HuH-7.5 (cell line): ENCODE results near the gene MSH3.
A peak's percentile ranks its signal among the peaks of the same experiment; 100 is the strongest.
"Not testable (repeated sequence)": the region's sequence is repeated elsewhere in the genome, so short reads cannot be mapped to it uniquely, and the experiment has no call there.

Experiments used
- DNase-seq: peaks from one replicate; pipeline ENCODE4 v3.0.0; 2011; ENCODE audit warnings: low spot score

MSH3 gene

DNA sequence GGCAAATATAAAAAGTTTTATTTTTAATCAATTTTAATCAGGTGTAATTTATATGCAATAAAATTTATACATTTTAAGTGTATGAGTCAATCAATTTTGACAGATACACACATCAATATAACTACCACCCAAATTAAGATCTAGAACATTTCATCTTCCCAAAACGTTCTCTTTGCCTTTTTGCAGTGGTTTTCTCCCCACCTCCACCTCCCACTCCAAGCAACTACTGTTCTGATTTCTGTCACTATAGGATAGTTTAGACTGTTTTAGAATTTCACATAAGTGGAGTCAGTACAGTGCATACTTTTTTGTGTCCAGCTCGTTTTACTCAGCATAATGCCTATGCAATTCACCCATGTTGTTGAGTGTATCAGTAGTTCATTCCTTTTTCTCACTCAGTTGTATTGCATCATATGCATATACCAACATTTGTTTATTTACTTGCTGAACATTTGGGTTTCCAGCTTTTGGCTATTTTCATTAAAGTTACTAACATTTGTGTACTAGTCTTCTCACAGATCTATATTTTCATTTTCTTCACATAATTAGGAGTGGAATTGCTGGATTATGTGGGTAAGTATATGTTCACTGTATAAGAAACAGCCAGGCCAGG is 52.5 kb downstream of the MSH3 start:
- no peak for DNase-seq

- no peak for DNase-seq
Observed at GRCh38 chr5:80707645-80708044, 53.2 kb downstream of the MSH3 start.

DNA sequence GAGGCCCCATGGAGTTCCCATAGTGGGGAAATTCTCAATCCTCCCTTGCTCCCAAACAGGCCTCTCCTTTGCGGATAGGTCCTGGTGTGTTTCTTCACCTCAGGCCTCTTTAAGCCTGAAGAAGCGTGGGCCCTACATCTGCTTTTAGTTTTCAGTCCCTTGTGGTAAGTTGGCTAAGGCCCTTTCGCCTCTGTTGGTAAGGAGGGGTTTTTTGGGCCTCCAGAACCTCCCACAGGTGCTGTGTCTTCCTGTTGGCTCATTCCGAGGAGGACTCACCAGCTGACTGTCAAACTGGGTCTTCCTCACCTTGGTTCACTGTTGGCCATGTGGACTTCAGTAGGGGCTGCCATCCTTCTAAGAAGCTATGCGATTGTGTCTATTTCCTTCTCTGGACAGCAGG is 56.8 kb downstream of the MSH3 start:
- no peak for DNase-seq

DNA sequence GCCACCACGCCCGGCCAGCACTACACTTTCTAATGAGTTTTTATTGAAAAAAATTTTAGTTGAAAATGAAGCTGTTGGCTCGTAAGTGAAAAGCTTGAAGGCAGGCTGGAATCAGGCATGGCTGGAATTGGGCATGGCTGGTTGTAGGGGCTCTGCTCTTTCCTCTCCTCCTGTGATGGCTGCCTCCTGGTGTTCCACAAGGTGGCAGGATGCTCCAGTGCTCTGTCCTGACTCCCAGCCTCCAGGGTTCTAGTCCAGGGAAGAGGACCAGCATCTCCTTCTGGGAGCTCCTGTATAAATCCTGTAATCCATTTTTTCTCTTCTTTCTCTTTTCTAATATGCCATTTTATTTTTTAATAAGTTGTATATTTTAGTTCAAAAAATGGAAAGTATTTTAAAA is 57.5 kb downstream of the MSH3 start:
- peak; percentile 21 for DNase-seq

DNA sequence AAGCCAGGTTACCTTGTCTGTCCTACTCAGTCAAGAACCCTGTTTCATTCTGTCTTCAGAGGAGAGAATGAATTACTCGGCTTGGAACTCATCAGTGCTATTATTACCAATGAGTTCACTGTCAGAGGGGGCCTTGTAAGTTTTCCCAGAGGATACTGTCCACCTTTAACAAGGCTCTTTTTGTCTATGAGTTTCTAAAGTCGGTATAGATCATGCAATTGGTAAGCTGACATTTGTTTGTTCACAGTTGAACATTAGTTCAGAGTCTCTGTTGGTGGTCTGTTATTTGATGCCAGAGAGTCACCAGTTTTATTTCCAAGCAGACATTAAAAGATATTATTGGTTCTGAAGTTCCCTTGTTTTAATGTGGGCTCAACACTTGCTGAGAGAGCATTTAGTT is 58.5 kb downstream of the MSH3 start:
- no peak for DNase-seq

- DNase-seq = no peak
Observed at GRCh38 chr5:80713631-80714030, 59.2 kb downstream of the MSH3 start.

DNA sequence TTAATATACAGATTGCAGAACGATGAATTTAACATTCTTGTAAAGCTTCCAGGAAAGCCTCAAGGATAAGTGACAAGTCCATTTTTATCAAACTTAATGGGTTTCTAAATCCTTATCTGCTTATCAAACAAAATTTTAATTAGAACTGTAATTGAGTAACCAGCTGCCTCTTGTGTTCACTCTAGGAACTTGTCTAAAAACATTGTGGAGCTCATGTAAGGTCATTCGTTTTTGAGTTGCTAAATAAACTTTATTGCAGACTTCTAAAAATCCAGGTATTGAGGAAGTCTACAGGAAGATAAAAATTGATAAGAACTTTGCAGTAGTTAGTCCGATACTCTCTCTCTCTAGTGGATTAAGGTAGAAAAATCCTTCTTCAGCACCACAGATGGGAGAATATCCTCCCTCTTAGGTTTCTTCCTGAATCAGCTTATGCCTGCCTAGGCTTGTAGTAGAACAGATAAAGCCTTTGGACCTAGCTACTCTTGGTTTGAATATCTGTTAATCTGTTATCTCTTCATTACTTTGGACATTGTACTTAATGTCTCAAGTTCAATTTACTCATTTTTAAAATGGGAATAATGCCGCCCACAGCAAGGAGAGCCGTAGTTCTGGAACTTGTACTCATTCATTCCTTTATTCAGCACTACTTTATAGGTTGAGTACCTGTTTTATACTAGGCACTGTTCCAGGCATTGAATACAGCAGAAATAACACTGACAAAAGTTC is 60.3 kb downstream of the MSH3 start:
- no peak for DNase-seq

- no peak for DNase-seq
Observed at GRCh38 chr5:80715887-80716286, 61.4 kb downstream of the MSH3 start.

GRCh38 chr5:80720181-80720580 is 65.7 kb downstream of the MSH3 start:
- no peak for DNase-seq

DNA sequence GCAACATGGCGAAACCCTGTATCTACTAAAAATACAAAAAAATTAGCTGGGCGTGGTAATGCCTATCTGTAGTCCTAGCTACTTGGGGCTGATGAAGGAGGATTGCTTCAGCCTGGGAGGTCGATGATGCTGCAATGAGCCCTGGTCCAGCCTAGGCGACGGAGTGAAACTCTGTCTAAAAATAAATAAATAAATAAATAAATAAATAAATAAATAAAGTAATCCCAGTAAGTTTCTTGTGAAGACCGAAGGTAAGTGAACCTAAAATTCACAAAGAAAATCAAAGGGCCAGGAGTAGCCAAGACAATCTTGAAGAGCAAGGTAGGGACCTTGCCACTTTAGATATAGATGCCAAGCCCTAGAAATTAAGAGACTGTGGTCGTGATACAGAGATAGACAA is 68.5 kb downstream of the MSH3 start:
- no peak for DNase-seq

DNA sequence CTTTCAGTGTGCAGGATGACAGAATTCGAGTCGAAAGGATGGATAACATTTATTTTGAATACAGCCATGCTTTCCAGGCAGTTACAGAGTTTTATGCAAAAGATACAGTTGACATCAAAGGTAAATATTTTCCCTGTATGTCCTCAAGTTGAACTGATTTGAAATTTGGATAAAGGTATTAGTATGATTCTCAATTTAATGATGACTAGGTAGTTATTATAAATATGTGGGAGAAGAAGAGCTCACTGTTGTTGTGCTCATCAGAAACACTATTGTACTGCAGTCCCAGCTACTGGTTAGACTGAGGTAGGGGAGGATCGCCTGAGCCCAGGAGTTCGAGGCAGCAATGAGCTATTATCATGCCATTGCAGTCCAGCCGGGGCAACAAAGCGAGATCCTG is 71.0 kb downstream of the MSH3 start:
- no peak for DNase-seq

- no peak for DNase-seq
Observed at GRCh38 chr5:80736730-80737129, 82.3 kb downstream of the MSH3 start.

- DNase-seq = no peak
Observed at GRCh38 chr5:80738466-80738865, 84.0 kb downstream of the MSH3 start.

DNA sequence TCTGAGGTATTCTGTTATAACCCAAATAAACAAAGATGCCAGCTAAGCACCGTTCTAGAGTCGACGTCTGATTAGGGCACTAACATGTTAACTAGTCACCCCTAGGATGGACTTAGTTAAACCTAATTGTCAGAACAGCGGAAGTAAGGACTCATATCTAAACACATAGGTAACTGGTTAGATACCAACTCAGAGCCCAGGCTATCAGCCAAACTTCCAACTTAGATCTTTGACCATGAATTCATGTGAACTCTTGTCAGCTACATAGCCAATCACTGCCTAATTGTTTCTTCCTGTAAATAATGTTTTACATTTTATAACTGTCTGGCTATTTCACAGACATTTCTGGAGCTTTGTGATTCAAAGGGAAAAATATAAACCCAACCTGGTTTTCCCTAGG is 84.6 kb downstream of the MSH3 start:
- no peak for DNase-seq

- DNase-seq = no peak
Observed at GRCh38 chr5:80739496-80739895, 85.0 kb downstream of the MSH3 start.

- DNase-seq = no peak
Observed at GRCh38 chr5:80739898-80740297, 85.4 kb downstream of the MSH3 start.

DNA sequence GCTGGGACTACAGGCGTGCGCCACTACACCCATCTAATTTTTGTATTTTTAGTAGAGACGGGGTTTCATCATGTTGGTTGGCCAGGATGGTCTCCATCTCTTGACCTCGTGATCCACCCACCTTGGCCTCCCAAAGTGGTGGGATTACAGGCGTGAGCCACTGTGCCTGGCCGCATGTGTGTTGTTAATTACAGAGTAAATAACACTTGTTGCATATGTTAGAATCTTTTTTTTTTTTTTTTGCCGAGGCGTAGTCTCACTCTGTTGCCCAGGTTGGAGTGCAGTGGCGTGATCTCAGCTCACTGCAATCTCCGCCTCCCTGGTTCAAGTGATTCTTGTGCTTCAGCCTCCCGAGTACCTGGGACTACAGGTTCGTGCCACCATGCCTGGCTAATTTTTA is 86.0 kb downstream of the MSH3 start:
- not testable (repeated sequence) for DNase-seq

GRCh38 chr5:80740999-80741398 is 86.5 kb downstream of the MSH3 start:
- no peak for DNase-seq

DNA sequence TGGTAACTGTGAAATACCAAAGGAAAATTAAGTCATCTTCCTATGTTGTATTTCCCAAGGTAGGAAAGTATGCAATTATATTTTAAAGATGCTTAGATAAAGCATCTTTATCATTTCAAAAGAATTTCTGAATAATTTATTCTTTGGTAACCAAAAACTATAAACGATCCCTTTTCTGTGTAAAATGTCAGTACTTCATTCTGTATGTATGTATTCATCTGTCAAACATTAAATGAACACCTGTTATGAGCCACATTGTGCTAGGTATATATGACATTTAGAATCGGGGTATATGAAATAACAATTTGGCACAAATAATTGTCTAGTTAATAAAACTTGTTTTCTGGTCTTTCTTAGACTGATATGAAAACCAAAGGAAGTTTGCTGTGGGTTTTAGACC is 89.7 kb downstream of the MSH3 start:
- DNase-seq = no peak

- DNase-seq = no peak
Observed at GRCh38 chr5:80745490-80745889, 91.0 kb downstream of the MSH3 start.

DNA sequence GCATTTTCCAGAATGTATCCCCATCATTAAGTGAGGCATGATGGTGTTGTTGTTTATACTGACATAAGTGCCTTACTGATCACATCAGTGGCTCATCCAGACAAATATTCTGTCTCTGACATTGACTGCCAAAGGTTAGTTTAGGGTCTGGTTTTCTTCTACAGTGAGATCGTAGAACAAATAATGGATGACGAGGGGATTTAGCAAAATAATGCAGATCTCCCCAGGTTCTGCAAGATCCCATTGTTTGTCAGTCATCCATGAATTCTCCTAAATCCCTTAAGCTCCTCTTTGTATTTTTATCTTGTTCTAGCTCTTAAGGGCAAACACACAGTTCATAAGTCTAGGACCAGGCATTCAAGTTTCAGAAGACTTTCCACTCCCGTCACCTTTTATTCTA is 93.5 kb downstream of the MSH3 start:
- no peak for DNase-seq

DNA sequence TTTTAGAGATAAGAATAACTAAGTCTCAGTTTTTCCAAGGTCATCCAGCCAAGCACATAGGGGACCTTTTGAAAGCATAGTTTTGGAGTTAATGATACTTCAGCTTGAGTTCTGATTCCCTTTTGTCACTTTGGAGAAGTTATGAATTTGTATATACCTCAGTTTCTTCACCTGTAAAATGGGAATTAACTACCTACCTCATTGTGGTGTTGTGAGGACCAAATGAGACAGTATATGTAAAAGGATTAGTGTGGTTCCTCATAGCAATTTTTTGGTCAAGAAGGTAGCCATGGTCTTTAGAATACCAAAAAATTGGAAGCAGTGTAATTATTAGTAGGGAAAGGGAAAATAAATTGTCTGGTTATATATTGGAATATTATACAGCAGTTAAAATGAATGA is 98.0 kb downstream of the MSH3 start:
- no peak for DNase-seq

GRCh38 chr5:80753712-80754111 is 99.3 kb downstream of the MSH3 start:
- no peak for DNase-seq

DNA sequence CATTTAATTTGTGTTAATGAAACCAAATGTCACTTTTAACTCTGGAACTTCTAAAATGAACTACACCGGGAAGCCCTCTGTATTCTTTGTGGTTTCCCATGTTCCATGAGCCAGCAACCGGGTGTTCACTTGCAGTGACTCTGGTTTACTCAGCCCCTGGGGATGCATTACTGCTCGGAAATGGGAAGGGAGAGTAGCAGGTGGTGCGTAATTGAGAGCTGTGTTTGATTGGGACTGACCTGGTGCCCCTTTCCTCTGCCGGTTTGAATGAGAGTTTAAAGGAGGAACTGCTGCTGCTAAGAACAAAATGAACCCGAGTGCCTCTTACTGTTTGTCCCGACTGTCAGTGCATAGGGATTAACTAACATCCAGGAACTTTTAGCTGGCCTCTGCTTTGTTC is 100.4 kb downstream of the MSH3 start:
- no peak for DNase-seq
